HG03196 (cell line): Measurements from ENCODE around the gene SNAPC2.
"Not testable (repeated sequence)": the region's sequence is repeated elsewhere in the genome, so short reads cannot be mapped to it uniquely, and the experiment has no call there.

ENCODE experiments used
- ATAC-seq: cut with Tn5 transposase; IDR thresholded peaks from one replicate; pipeline ENCODE4 v1.9.1; 2021; ENCODE audit not compliant: unreplicated experiment

The SNAPC2 gene

DNA sequence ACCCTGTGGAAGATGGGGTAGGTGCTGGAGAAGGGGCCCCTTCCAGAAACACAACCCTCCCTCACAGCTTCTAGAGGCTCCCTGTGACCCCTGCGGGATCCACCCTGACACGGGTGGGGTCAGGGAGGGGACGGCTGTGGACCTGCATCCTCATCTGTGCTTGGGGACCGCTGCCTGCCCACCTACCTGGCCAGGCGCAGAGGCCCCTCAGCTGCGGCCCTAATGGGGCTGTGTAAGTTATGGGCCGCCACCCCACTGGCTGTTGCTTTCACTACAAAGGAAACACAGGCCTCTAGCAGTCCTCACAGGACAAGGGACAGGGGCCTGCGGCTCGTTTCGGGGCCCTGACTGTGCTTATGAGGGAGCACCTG, 12.8 kb downstream of the SNAPC2 start:
- ATAC-seq, result no peak

DNA sequence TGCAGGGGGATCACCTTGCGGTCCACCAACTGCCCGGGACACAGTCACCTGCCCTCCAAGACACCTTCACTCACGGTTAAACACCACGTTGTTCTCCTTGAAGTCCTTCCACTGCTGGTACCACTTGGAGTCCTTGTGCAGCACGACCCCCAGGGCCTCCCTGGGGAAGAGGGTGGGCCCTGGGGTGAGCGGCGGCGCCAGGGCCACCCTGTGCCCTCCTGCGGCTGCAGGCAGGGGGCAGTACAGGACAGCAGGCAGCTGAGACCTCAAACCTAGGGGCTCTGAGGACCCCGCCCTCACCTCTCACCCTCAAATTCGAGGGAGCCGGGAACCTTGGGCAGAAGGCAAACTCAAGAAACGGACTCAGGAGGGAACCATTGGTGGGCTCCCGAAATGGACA, 13.3 kb downstream of the SNAPC2 start:
- ATAC-seq, result no peak

DNA sequence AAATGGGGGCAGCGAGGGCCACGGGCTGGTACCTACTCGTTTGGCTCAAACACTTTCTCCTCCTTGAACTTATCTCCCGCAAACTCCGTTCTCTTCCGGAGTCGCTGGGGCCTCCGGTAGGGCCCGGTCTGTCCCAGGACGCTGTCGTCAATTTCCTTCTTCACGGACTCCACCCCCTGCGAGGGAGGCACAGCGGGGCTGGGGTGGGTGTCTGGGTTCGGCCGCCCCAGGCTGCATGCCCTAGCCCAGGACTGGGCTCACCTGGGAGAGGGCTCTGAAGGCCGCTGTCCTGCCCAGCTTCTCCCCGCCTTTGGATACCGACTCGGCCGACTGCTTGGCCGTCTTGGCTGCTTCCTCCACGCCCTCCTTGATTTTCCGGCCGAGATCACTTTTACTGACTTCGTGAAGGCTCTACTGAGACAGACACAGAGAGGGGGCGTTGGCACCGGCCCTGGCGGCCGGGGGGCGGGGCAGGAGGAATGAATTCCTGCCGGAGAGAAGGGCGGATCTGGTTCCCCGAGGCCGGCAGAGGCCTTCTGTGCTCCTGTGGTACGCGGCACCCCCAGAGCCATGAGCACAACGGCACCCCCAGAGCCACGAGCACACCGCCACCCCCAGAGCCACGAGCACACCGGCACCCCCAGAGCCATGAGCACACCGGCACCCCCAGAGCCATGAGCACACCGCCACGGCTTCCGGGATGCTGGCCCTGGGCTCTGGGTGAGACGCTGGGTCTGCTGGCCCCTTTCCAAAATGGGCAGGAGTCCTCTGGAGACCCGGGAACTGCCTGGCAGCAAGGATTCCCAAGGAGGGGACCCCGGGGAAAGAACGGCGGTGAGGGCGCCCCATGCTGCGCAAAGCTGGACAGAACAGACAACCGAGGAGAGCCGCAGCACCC, 13.9 kb downstream of the SNAPC2 start:
- ATAC-seq, result no peak

DNA sequence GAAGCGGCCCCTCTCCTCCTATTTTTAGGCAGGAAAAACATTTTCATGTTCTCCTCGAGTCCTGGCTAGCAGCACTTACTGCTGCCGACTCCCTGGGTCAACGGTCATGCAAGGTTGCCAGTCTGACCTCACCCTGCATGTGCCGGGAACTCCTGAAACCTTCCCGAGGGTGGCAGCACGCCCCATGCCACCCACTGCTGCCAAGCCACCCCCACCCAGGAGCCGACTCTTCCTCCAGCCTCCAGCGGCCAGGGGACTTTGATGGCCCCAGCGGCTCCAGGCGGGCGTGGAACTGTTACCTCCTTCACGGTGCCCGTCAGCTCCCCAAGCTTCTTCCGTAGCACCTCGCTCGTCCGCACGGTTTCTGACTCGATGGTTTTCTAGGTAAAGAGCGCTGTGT, 14.6 kb downstream of the SNAPC2 start:
- ATAC-seq, result no peak

- ATAC-seq, result no peak
Measured at GRCh38 chr19:7940841-7941240, 20.7 kb downstream of the SNAPC2 start.

GRCh38 chr19:7941895-7942596, 21.9 kb downstream of the SNAPC2 start:
- no peak for ATAC-seq

DNA sequence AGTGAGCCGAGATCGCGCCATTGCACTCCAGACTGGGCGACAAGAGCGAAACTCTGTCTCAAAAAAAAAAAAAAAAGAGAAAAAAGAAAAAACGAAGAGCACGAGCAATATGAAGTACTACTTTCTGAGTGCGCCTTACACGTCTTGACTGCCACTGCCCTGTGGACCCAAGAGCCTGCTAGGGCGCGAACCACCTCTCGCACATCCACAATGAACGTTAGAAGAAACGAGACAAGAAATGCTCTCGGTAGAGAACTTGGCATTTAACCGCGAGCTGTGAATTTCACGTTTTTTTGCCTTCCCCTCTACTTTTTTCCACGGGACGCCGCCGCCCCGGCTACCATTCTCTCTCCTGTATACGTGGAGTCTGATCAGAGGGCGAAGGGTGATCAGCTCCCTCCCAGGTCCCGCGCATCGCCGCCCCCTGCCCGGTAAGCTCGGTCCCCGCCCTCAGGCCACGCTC, 22.9 kb downstream of the SNAPC2 start:
- ATAC-seq, result no peak

DNA sequence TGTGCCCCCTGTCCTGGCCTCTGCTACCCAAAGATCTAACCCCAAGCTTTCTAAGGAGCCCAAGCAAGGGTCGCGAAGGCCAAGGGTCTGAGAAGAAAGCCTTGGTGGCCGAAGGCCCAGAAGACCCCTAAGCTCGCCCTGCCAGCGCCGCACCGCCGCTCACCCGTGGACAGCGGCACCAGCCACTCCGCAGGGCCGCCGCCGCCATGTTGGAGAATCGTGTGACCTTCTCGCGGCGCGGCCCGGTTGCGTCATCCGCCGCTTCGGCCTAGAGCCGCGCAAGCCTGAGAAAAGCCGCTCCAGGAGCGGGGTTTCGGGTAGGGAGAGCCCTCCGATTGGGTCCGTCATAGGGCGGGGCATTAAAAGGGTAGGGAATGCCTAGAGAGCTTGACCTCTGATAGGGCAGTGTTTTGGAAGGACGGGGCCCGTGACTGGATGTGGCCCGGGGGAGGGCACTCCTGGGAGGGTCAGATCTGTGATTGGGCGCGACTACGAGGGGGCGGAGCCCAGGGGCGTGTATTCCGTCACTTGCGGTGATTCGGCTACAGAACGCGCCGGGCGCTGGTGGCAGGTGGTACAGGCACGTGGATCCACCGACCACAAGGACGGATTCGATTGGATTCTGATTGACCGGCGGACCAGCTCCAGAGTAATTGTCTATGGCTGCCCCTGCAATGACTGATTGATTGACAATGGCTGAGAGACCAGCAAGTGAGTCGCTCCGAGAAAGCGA, 23.5 kb downstream of the SNAPC2 start, which contains the start of gene TIMM44:
TSS of gene TIMM44 (minus strand) at position 223 of the 733 bp plus-strand sequence. CDS start at position 208, 15 bp downstream.
- peak; percentile 90 for ATAC-seq

DNA sequence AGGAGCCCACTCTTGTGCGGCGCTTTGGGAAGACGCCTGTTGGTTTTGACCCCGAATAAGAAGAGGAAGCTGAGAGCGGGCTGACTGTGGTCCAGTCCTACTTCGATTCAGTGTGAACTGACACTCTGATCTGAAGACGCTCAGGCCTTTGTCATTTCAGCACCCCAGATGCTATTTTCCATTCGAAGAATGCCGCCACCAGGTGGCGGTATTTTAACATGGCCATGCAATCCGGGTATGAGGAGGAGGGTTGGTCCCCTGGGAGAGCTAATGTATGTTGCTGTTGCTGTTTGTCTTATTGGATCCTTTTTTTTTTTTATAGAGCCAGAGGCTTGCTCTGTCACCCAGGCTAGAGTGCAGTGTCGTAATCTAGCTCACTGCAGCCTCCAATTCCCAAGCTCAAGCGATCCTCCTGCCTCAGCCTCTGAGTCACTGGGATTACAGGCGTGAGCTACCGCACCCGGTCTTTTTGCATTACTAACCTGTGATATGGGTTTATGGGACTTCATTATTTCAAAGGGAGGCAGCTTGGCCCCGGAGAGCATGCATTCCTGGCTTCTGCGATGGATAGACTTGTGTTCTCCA, 24.1 kb downstream of the SNAPC2 start:
- ATAC-seq, result peak; percentile 34

- ATAC-seq, result no peak
Measured at GRCh38 chr19:7947939-7948338, 27.8 kb downstream of the SNAPC2 start.

DNA sequence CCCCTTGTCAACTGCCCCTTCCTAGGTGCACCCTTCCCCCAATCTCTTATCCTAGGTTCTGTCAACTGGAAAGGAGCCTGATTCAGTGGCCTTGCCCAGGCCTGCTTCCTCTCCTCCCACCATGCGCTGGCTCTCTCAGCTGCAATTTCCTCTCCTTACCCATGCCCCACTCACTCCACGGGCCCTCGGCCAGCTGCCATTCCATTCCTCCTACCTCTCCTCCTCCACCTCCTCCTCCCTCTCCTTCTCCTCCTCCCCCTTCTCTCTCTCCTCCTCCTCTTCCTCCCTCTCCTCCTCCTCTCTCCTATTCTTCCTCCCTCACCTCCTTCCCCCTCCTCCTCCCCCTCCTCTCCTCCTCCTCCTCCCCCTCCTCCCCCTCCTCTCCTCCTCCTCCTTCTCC, 32.9 kb downstream of the SNAPC2 start:
- no peak for ATAC-seq

GRCh38 chr19:7953576-7953975, 33.4 kb downstream of the SNAPC2 start:
- ATAC-seq, result no peak

GRCh38 chr19:7955696-7956095, 35.6 kb downstream of the SNAPC2 start:
- no peak for ATAC-seq

DNA sequence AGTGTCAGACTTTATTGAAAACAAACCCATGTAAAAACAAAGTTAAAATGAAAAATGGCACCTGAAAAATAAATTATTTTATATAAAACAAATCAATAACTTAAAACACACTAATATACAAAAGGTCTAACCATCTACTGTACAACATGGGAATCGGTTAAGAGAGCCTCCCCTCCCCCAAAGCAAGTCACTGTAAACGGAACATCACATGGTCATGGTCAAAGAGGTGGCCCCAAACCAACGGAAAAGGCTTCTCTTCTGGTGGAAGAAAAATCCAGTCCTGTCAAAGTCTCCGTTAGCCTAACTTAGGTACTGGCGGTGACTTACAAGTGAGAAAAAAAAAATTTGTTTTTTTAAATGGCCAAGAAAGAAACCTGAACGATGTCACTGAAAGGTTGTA, 39.1 kb downstream of the SNAPC2 start:
- ATAC-seq, result no peak

DNA sequence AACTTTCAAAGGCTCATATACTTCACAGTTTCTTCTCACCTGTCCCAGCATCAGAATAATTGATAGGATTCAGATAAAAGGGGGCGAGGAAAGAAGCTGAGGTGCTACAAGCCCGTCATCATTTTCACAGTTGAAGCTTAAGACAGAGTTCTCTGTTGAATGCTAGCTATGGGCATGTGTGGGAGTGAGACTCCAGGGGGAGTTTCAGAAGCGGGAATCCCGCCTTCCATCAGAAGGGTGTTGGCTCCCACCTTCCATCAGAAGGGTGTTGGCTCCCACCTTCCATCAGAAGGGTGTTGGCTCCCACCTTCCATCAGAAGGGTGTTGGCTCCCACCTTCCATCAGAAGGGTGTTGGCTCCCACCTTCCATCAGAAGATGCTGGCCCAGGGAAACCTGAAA, 40.9 kb downstream of the SNAPC2 start:
- not testable (repeated sequence) for ATAC-seq

GRCh38 chr19:7961920-7962626, 41.9 kb downstream of the SNAPC2 start:
- no peak for ATAC-seq

GRCh38 chr19:7962644-7963268, 42.6 kb downstream of the SNAPC2 start:
- no peak for ATAC-seq

- ATAC-seq, result no peak
Measured at GRCh38 chr19:7963566-7963965, 43.4 kb downstream of the SNAPC2 start.

DNA sequence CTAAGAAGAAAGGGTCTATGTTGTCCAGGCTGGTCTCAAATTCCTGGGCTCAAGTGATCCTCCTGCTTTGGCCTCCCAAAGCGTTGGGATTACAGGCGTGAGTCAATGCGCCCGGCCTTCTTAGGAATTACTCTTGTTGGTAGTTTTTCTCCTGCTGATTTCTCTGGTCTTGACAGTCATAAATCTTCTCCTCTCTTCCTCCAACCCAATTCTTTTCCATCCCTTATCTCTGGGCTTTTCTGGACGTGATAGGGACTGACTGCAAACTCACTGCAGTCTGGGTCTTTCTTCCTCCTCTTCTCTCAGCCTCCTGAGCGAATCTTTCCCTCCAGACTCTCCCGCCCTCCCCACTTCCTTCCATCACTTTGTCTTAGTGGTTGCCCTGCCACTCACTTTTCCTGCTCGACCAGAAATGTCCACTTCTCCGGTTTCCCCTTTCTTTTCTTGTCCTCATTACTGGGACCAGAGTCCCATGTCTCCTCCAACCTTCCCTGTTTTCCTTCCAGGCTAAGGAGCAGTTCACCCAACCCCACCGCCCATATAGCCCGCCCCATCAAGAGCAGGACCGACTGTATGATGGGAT, 45.2 kb downstream of the SNAPC2 start:
- no peak for ATAC-seq
